Panc1 (cell line): ENCODE results near the gene PRPS1.

ENCODE experiments used
- CTCF ChIP-seq: fragments of 450-650 bp; IDR thresholded peaks from 2 replicates; pipeline ENCODE4 v1.5.1; 2017; ENCODE audit warnings: mild to moderate bottlenecking
- POLR2AphosphoS5 ChIP-seq: IDR thresholded peaks from 2 replicates; pipeline ENCODE4 v1.6.1; 2012; ENCODE audit warnings: mild to moderate bottlenecking, low read depth, low read length, moderate library complexity
- REST ChIP-seq, 2 experiments: IDR thresholded peaks; 2 replicates each; pipeline ENCODE4 v1.6.1; 2011 to 2012; ENCODE audit warnings: low read depth in 2 of 2, control low read depth in 1 of 2, low read length in 1 of 2, mild to moderate bottlenecking in 1 of 2, moderate library complexity in 1 of 2; ENCODE audit not compliant: insufficient read depth in 1 of 2
- SIN3A ChIP-seq: IDR thresholded peaks from 2 replicates; pipeline ENCODE4 v1.6.1; 2012; ENCODE audit warnings: low read depth, mild to moderate bottlenecking, low read length, moderate library complexity, borderline replicate concordance; ENCODE audit not compliant: insufficient read depth
- TCF7L2 ChIP-seq: IDR thresholded peaks from 2 replicates; pipeline ENCODE4 v1.6.1; 2011; ENCODE audit warnings: mild to moderate bottlenecking, low read depth, low read length, inconsistent platforms

DNA sequence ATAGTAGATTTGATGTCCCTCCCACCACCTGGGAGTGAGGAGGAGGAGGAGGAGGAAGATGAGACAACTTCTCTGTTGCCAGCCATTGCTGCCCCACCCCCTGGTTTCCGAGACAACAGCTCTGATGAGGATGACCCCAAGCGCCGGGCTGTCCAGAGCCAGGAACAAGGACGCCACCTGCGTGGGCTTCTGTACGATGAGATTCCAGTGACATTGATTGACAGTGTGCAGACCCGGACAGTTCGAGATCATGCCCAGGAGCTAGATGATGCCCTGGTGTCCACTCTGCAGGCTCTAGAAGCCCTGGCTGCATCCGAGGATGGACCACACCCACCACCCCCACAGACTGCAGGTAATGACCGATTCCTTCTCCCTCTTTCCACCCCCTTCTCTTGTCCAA, 30.5 kb upstream of the PRPS1 start:
- TF ChIP-seq CTCF (no peak), REST (IDR thresholded peaks at IDR 0.05; ENCODE audit: insufficient read depth in 1 of 2, low read depth in 2 of 2, low read length in 1 of 2) (no peak), TCF7L2 (no peak), POLR2AphosphoS5 (no peak), SIN3A (no peak)
